ENCODE results near the gene CACNB1.
A peak's percentile ranks its signal among the peaks of the same experiment; 100 is the strongest.
"Not testable (repeated sequence)": the region's sequence is repeated elsewhere in the genome, so short reads cannot be mapped to it uniquely, and the experiment has no call there.

Gene CACNB1

GRCh38 chr17:39151150-39151942 lies 46.1 kb downstream of the CACNB1 start, which contains the start of gene PLXDC1:
TSS of gene PLXDC1 (minus strand) at chr17:39151637. CDS start at chr17:39151437, 200 bp downstream.
- peak in 1 of 14 donors; percentile 28 for DNase-seq

DNA sequence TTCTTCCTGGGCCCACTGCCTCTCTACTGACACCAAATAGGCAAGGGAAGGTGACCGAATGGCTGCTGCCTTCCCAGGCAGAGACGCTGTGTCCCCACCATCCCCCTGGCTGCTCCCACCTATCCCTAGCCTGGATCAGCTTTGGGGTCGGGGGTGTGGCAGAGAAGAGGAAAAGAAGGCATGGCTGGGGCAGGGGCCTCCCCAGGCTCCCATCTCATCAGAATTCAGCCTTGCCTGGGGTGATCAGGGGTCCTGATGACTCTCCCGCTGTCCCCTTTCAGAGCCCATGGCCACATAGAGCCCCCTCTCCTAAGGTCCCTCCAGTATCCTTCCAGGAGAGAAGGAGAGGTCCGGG lies 46.7 kb downstream of the CACNB1 start:
- DNase-seq = no peak

- DNase-seq = no peak
Measured at GRCh38 chr17:39150104-39150634, 47.3 kb downstream of the CACNB1 start.

- no peak for DNase-seq
Measured at GRCh38 chr17:39147221-39148185, 50.0 kb downstream of the CACNB1 start.

GRCh38 chr17:39146273-39146672 lies 51.2 kb downstream of the CACNB1 start:
- no peak for DNase-seq

GRCh38 chr17:39145143-39145542 lies 52.3 kb downstream of the CACNB1 start:
- no peak for DNase-seq

DNA sequence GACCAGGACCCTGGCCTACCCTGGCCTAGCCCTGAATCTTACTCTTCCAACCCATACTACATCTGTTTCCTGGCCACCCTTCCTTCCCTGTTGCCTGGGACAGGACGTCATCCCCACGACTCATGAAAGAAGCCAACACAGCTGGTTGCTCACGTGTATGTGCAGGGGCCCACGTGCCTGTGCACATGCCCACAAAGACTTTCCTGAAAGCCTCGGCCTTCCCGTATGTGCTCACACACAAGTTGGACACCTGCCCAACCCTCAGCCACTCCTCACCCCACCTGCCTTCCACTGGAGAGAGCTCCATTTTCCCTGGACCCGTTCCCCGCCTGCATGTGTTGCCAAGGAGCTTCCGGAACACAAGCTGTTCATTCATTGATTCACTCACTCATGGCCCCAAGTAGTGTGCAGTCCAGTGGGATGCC lies 53.0 kb downstream of the CACNB1 start:
- DNase-seq = peak in 3 of 14 donors; percentile 37 to 84 (median 42)

DNA sequence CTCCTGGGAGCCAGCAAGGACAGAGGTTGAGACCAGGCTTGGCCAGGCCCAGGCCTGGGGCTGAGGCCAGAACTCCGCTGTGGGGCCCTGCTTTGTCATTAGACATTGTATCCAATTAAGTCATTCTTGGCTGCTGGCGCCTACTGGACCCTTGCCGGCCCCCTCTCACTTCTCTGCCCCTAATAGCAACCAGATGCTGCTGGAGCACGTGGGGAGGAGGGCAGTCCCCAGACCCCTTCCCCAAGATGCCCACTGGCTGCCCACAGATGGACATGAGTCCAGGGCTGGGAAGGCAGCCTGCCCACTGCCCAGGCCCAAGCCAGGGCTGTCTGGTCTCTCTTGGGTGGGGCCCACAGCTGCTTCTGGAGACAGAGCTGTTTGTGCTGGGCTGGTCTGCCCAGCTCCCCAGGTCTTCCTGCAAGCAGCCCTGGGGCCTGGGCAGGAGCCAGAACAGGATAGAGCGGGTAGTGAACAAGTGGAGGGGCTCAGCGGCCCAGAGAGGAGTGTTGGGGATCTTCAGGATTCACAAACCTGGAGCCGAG lies 53.8 kb downstream of the CACNB1 start:
- peak in 2 of 14 donors; percentile 16 to 19 for DNase-seq

GRCh38 chr17:39141915-39142664 lies 55.4 kb downstream of the CACNB1 start:
- DNase-seq = no peak

- no peak for DNase-seq
Measured at GRCh38 chr17:39141294-39141693, 56.2 kb downstream of the CACNB1 start.

- no peak for DNase-seq
Measured at GRCh38 chr17:39139561-39139960, 57.9 kb downstream of the CACNB1 start.

DNA sequence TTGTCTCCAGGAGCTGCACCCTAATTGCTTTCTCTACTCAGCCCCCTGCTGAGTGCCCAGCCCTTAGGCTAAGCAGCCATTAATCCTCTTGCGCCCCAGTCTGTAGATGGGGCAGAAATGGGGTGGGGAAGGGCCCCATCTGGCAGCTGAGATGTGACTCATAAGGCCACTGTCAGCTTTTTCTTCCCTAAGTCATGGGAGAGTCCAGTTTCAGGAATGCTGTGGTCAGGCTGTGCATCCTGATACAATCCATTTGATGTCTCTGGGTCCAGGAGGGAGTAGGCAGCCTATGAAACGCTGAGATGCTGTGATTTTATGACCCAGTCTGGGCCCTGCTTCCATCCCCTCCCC lies 58.3 kb downstream of the CACNB1 start:
- DNase-seq = no peak

DNA sequence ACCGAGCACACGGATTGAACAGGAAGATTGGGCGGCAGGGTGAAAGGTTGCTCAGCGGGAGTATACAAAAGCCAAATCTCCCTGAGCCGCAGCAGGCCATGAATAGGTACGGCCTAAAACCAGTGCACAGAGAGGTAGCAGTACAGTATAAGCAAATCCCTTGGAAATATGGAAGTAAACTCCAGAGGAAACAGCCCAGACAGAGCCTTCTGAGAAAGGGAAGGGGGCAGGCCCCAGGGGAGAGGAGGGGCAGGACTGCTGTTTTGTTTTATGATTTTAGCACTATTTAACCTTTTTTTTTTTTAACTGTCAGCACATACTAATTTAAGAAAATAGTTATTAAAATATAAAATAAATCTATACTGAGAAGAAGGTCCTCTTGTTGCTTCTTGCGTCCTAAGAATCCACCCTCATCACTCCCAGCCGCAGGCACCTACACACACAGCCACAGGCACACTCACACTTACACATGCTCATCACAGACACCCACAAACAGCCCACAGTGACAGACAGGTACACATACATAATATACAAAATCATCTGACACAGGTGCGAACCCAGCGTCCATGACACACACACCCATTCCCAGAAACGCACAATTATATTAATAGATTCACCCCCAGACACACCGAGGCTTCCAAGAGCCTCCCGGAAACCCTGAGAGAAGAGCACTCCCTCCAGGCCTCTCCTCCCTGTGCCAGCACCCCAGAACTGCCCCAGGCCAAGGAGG lies 58.9 kb downstream of the CACNB1 start:
- DNase-seq = no peak

GRCh38 chr17:39134878-39135277 lies 62.6 kb downstream of the CACNB1 start:
- no peak for DNase-seq

GRCh38 chr17:39132192-39132610 lies 65.3 kb downstream of the CACNB1 start:
- no peak for DNase-seq

GRCh38 chr17:39131616-39132015 lies 65.9 kb downstream of the CACNB1 start:
- DNase-seq = no peak

- no peak for DNase-seq
Measured at GRCh38 chr17:39130205-39130604, 67.3 kb downstream of the CACNB1 start.

DNA sequence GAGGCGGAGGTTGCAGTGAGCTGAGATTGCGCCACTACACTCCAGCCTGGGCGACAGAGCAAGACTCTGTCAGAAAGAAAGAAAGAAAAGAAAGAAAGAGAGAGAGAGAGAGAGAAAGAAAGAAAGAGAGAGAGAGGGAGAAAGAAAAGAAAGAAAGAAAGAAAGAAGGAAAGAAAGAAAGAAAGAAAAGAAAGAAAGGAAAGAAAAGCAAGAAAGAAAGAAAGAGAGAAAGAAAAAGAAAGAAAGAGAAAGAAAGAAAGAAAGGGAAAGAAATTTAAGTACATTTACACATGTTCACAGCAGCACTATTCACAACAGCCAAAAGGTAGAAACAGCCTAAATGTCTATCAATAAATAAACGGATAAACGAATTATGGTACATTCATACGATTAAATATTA lies 67.9 kb downstream of the CACNB1 start:
- DNase-seq = not testable (repeated sequence)

DNA sequence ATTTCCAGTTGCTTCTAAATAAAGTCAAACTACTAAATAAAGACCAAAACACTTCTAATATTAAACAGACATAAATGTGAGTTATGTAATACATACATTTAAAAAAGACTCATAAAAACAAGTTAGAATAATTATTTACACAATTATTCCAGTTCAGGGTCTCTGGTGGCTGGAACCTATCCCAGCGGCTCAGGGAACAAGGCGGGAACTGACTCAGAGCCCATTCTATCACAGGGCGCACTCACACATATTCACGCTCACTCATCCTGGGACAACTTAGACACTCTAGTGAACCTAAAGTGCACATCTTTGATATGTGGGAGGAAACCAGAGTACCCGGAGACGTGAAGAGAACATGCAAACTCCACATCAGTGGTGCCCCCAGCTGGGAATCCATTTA lies 71.0 kb downstream of the CACNB1 start:
- no peak for DNase-seq

DNA sequence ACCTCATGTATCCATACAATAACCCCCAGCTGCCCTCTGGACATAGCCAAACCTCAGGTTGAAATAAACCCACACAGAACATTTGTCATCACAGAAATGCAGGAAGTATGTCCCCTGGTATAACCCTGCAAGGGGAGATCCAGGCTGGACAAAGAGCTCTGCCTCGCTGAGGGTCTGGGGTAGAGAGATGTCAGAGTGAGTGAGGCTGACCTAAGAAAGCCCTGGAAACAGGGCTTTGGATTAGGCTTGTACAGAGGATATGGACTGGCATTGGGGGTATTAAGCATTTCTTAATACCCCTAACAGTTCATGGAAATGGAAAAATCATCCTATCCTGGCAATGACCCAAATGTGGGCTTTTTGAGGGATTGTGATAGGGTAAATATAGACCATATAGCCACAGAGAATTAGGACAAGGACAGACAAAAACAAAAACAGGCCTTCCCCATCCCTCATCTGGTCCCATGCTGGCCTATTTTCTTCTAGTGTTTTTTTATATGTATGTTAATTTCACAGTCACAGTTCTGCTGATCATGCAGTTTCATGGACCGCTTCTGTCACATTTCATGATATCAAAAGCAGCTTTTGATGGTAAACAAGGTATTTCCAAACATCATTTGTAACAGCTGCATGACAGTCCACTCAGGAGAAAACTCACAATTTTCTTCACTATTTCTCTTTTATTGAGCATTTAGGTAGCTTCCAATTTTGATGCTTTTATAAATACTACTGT lies 72.2 kb downstream of the CACNB1 start:
- DNase-seq = no peak

DNA sequence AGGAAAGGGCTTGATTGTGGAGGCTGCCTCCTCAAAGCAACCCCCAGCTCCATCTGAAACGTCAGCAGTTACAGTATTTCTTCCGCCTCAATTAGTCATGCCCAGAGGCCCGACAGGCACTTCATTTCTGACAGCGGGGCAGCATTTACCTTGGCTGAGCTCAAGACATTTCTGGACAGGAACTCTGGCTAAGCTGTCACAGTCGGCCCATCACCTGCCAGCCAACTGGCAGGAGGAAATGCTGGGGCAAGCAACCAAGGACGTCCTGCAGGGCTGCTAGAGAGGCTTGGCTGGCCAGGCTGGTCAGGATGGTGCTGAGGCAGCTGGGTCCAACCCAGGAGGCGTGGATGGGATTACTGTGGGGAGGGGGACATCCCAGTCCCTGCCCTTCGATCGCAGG lies 73.8 kb downstream of the CACNB1 start:
- peak in 6 of 14 donors; percentile 19 to 95 (median 33) for DNase-seq
